SK-N-SH (cell line): ENCODE measurements around the gene ZNF441. TPM values are rescaled to one million over a fixed set of nuclear protein-coding genes. Genes with fewer than 3 reads are reported as not detected.

Experiments used
- CTCF ChIA-PET: fragments of 300-600, 350-600 bp; formaldehyde crosslinking; extraction: SDS; loops from one replicate; lab custom pipeline; 2021; lab: Yijun Ruan, JAX
- POLR2A ChIA-PET: fragments of 350-600 bp; sonication (Branson Sonifier 250); formaldehyde crosslinking; extraction: SDS; loops from one replicate; lab custom pipeline; 2020; ENCODE audit warnings: antibody characterized with exemption, inconsistent platforms; lab: Yijun Ruan, JAX
- DNase-seq: peaks from one replicate; pipeline ENCODE4 v3.0.0; 2012
- H2AFZ ChIP-seq: fragments of 200-600 bp; sonication (generic); 2 replicates; pipeline ENCODE4 v1.8.1; 2016; ENCODE audit warnings: antibody characterized with exemption, mild to moderate bottlenecking, low read depth
- H3F3A ChIP-seq: fragments of 200-600 bp; sonication (generic); replicated peaks from 2 replicates; pipeline ENCODE3; 2016; ENCODE audit warnings: antibody characterized with exemption, mild to moderate bottlenecking; ENCODE audit not compliant: insufficient read depth
- H3K27ac ChIP-seq, 2 experiments: fragments of 200-500 bp in 1 of 2; fragments of 200-600 bp in 1 of 2; sonication (Bioruptor generic) in 1 of 2; sonication (generic), shearing (Covaris generic) in 1 of 2; 2 replicates each; pipeline versions ENCODE4 v1.5.1 to v1.6.1; 2014 to 2016; ENCODE audit warnings: low read depth in 2 of 2, inconsistent platforms in 1 of 2, low read length in 1 of 2, mild to moderate bottlenecking in 1 of 2, mixed read lengths in 1 of 2
- H3K27me3 ChIP-seq: fragments of 200-600 bp; sonication (generic), shearing (Covaris generic); 2 replicates; pipeline ENCODE4 v1.6.1; 2016; ENCODE audit warnings: mixed run types; ENCODE audit not compliant: insufficient read depth
- H3K36me3 ChIP-seq, 2 experiments: fragments of 200-500 bp in 1 of 2; fragments of 200-600 bp in 1 of 2; sonication (Bioruptor generic) in 1 of 2; sonication (generic) in 1 of 2; replicated peaks in 1 of 2; 2 replicates each; pipeline versions ENCODE3 to v1.5.1; 2014 to 2016; ENCODE audit warnings: low read length in 1 of 2, mild to moderate bottlenecking in 1 of 2; ENCODE audit not compliant: insufficient read depth in 2 of 2, control insufficient read depth in 1 of 2
- H3K4me1 ChIP-seq, 2 experiments: fragments of 200-500 bp in 1 of 2; fragments of 200-600 bp in 1 of 2; sonication (Bioruptor generic) in 1 of 2; sonication (generic), shearing (Covaris generic) in 1 of 2; 2 replicates each; pipeline versions ENCODE4 v1.5.1 to v1.6.1; 2014 to 2016; ENCODE audit warnings: low read depth in 1 of 2, low read length in 1 of 2, mixed run types in 1 of 2; ENCODE audit not compliant: insufficient read depth in 2 of 2, control insufficient read depth in 1 of 2
- H3K4me2 ChIP-seq: fragments of 200-600 bp; sonication (generic), shearing (Covaris generic); 2 replicates; pipeline ENCODE4 v1.6.1; 2017; ENCODE audit warnings: mixed run types
- H3K4me3 ChIP-seq, 2 experiments: fragments of 200-500 bp in 1 of 2; fragments of 200-600 bp in 1 of 2; sonication (Bioruptor generic) in 1 of 2; sonication (generic), shearing (Covaris generic) in 1 of 2; 2 replicates each; pipeline versions ENCODE4 v1.5.1 to v1.8.1; 2014 to 2016; ENCODE audit warnings: low read depth in 2 of 2, inconsistent platforms in 1 of 2, low read length in 1 of 2, mild to moderate bottlenecking in 1 of 2, mixed read lengths in 1 of 2, moderate library complexity in 1 of 2
- H3K79me2 ChIP-seq: fragments of 200-600 bp; sonication (generic); 2 replicates; pipeline ENCODE4 v1.8.1; 2017; ENCODE audit warnings: mild to moderate bottlenecking; ENCODE audit not compliant: insufficient read depth
- H3K9ac ChIP-seq: fragments of 200-600 bp; sonication (generic); 2 replicates; pipeline ENCODE4 v1.6.1; 2017; ENCODE audit warnings: mixed run types
- H3K9me2 ChIP-seq: fragments of 200-600 bp; sonication (generic); 2 replicates; pipeline ENCODE4 v1.6.1; 2017; ENCODE audit warnings: mixed run types
- H3K9me3 ChIP-seq: fragments of 200-600 bp; sonication (generic); 2 replicates; pipeline ENCODE4 v1.6.1; 2017; ENCODE audit warnings: mixed run types, mild to moderate bottlenecking, moderate library complexity
- H4K20me1 ChIP-seq: fragments of 200-600 bp; sonication (generic); 2 replicates; pipeline ENCODE4 v1.6.1; 2017; ENCODE audit warnings: mild to moderate bottlenecking, mixed run types; ENCODE audit not compliant: insufficient read depth
- CHD2 ChIP-seq: fragments of 150-350 bp; IDR thresholded peaks from 2 replicates; pipeline ENCODE4 v1.6.1; 2018; ENCODE audit warnings: low read length; ENCODE audit not compliant: partially characterized antibody
- ELF1 ChIP-seq: IDR thresholded peaks from 2 replicates; pipeline ENCODE4 v1.4.0; 2012
- FOSL2 ChIP-seq: IDR thresholded peaks from 2 replicates; pipeline ENCODE4 v1.4.0; 2012; ENCODE audit warnings: low read depth, mild to moderate bottlenecking, moderate library complexity, borderline replicate concordance
- GABPA ChIP-seq: IDR thresholded peaks from 2 replicates; pipeline ENCODE4 v1.4.0; 2012; ENCODE audit warnings: low read depth, mild to moderate bottlenecking
- GATA2 ChIP-seq: sonication (generic); formaldehyde crosslinking; IDR thresholded peaks from 2 replicates; pipeline ENCODE4 v1.5.0; 2020; ENCODE audit warnings: mild to moderate bottlenecking, missing genetic modification reagents
- IRF3 ChIP-seq: fragments of 150-350 bp; IDR thresholded peaks from 2 replicates; pipeline ENCODE4 v1.6.1; 2016; ENCODE audit warnings: mild to moderate bottlenecking, low read depth, low read length
- MAX ChIP-seq: IDR thresholded peaks from 2 replicates; pipeline ENCODE4 v1.4.0; 2012; ENCODE audit warnings: low read depth
- MXI1 ChIP-seq: IDR thresholded peaks from 2 replicates; pipeline ENCODE4 v1.6.1; 2012; ENCODE audit warnings: mild to moderate bottlenecking, low read depth, low read length, improper control_type of control experiment
- NRF1 ChIP-seq: IDR thresholded peaks from 2 replicates; pipeline ENCODE4 v1.6.1; 2012; ENCODE audit warnings: low read depth, mild to moderate bottlenecking, low read length
- PBX3 ChIP-seq: IDR thresholded peaks from 2 replicates; pipeline ENCODE4; 2012
- POLR2AphosphoS5 ChIP-seq: IDR thresholded peaks from 2 replicates; pipeline ENCODE4 v1.6.1; 2012; ENCODE audit warnings: low read depth, low read length
- RAD21 ChIP-seq: IDR thresholded peaks from 2 replicates; pipeline ENCODE4 v1.6.1; 2012; ENCODE audit warnings: mild to moderate bottlenecking, low read length
- RCOR1 ChIP-seq: fragments of 150-350 bp; IDR thresholded peaks from 2 replicates; pipeline ENCODE4 v1.6.1; 2017; ENCODE audit warnings: antibody characterized with exemption, low read length
- RFX5 ChIP-seq: IDR thresholded peaks from 2 replicates; pipeline ENCODE4 v1.6.1; 2012; ENCODE audit warnings: mild to moderate bottlenecking, improper control_type of control experiment, low read length
- TEAD4 ChIP-seq: IDR thresholded peaks from 2 replicates; pipeline ENCODE4 v1.4.0; 2012; ENCODE audit warnings: mild to moderate bottlenecking, borderline replicate concordance; ENCODE audit not compliant: insufficient read depth
- USF1 ChIP-seq: IDR thresholded peaks from 2 replicates; pipeline ENCODE4 v1.4.0; 2012; ENCODE audit warnings: low read depth, borderline replicate concordance
- WGBS: methylation state at CpG from one replicate; pipeline ENCODE4 v1.1.6; 2017; ENCODE audit warnings: low lambda C conversion rate; 5-methylcytosine and 5-hydroxymethylcytosine counted together
- polyA plus RNA-seq, 3 experiments: library from polyadenylated mRNA; depleted of rRNA; stranded (reverse); fragments of >200 nt; gene quantifications; 2 replicates each; pipeline ENCODE4 v1.2.3, GENCODE V29; 2012
- TF ChIP-seq, protein P1 (sequence below): IDR thresholded peaks from 2 replicates; pipeline ENCODE4 v1.6.1; 2012; ENCODE audit warnings: mild to moderate bottlenecking, low read depth, low read length, moderate library complexity

The ZNF441 gene
- polyA plus RNA-seq, 1 of the 3 experiments (the other 2 are of a cell fraction), result 3.2 TPM

GRCh38 chr19:11737964-11738745 is 28.6 kb upstream of the ZNF441 start:
- H3K9me2 ChIP-seq, result no peaks in the 10 kb centered on the region
- H2AFZ ChIP-seq, result peak overlapping the region; percentile 94
- peaks cover 9 to 13% of the 10 kb centered on the region in 2 experiments; a peak in 2 of 4 replicates for H3K4me1 ChIP-seq
- H3K4me3 ChIP-seq, result peak overlapping the region; percentile 82 to 89
- ChIA-PET POLR2A (no interaction called here), CTCF (interaction anchor here (1.4 to 3.0 kb wide), 6 partner anchors 19 to 59 kb away, joined by 4 to 19 read pairs (median 6); no protein-coding TSS in a partner anchor)
- TF ChIP-seq GATA2 (peak; percentile 55), FOSL2 (no peak)
- peaks cover 53% of the 10 kb centered on the region for H3K79me2 ChIP-seq
- no peaks in the 10 kb centered on the region for H3K9me3 ChIP-seq
- peak overlapping the region; percentile 87 for H3K9ac ChIP-seq
- WGBS, result under 1% methylated on average over 19 of the region's 52 CpGs
- DNase-seq, result peak; percentile 71
- H3K27me3 ChIP-seq, result no peaks in the 10 kb centered on the region
- no peaks in the 10 kb centered on the region for H3F3A ChIP-seq
- no peaks in the 10 kb centered on the region for H4K20me1 ChIP-seq
- H3K4me2 ChIP-seq, result peak overlapping the region; percentile 90
- peaks cover 0 to 12% of the 10 kb centered on the region in 2 experiments for H3K36me3 ChIP-seq
- peak overlapping the region; percentile 63 to 80 for H3K27ac ChIP-seq

DNA sequence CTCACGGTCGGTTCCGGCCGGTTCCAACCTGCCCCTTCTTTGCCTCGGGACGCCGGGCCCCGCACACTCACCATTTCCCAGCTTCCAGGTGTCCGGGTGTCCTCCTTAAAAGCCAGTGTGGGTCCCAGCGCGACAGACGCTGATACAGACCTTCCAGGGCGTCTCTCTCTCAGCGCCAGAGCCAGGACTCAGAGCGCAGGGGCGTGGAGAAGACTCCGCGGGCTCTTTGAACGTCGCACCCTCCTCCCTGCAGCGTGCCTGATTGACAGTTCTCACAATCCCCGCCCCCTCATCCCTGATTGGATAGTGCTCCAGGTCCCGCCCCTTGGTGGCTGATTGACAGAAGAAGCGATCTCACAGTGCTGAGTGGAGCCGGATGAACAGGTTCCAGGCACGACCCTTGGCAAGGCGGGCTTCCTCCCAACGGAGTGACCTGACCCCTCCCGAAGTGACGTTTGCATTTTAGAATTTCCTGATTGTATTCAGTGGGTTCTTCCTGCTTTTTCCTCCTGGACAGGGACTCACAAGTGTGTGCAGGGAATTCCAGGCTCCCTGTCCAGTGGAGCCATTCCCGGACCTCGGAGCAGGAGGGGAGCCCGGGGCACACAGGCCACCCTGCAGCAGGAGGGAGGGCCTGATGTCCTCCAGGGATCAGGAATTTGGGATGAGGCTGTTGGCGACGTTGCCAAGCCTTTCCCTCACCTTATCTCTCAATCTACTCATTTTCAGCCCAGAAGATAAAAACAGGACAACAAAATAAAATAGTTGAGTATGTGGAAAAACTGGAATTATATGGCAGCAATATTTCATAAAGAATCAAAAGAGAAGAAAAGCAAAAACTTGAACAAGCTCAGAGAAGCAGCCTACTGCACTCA is 27.8 kb upstream of the ZNF441 start, which contains the start of gene ZNF823:
Gene ZNF823, minus strand, starts transcription at position 201 of the 875 bp plus-strand sequence. Its CDS starts 127 bp downstream, at position 74.
- ChIA-PET CTCF (interaction anchor here (1.4 to 2.2 kb wide), 4 partner anchors 38 to 58 kb away, joined by 4 to 13 read pairs (median 6); no protein-coding TSS in a partner anchor), POLR2A (no interaction called here)
- H3K27me3 ChIP-seq, result no peaks in the 10 kb centered on the region
- H3K9ac ChIP-seq, result peak within 1 kb of the TSS; percentile 87
- H3K4me1 ChIP-seq, result peaks cover 9 to 13% of the 10 kb centered on the region in 2 experiments; a peak in 2 of 4 replicates
- peak within 1 kb of the TSS; percentile 90 for H3K4me2 ChIP-seq
- no peaks in the 10 kb centered on the region for H3K9me3 ChIP-seq
- H3K4me3 ChIP-seq, result peak within 1 kb of the TSS; percentile 82 to 89
- H3K27ac ChIP-seq, result peak within 1 kb of the TSS; percentile 63 to 94
- H3F3A ChIP-seq, result no peaks in the 10 kb centered on the region
- no peaks in the 10 kb centered on the region for H3K9me2 ChIP-seq
- H3K79me2 ChIP-seq, result peaks cover 45% of the 10 kb centered on the region
- H2AFZ ChIP-seq, result peak within 1 kb of the TSS; percentile 94
- DNase-seq, result peak; percentile 95
- H3K36me3 ChIP-seq, result peaks cover 0 to 8% of the 10 kb centered on the region in 2 experiments
- under 1% methylated on average over 13 of the region's 35 CpGs for WGBS
- H4K20me1 ChIP-seq, result no peaks in the 10 kb centered on the region
- peak; percentile 14; the same call in 1 of the 2 replicates for TF ChIP-seq RCOR1
- no peak for TF ChIP-seq USF1
- no peak for TF ChIP-seq TEAD4
- no peak for TF ChIP-seq RAD21
- peak; percentile 69 for TF ChIP-seq CHD2
- peak; percentile 93 for TF ChIP-seq POLR2AphosphoS5
- TF ChIP-seq GATA2, result peak; percentile 45; the same call in 1 of the 2 replicates
- peak; percentile 51 for TF ChIP-seq MAX
- peak; percentile 60 for TF ChIP-seq IRF3
- TF ChIP-seq PBX3, result peak; percentile 99
- peak; percentile 28; the same call in 1 of the 2 replicates for TF ChIP-seq NRF1
- TF ChIP-seq, protein P1, sequence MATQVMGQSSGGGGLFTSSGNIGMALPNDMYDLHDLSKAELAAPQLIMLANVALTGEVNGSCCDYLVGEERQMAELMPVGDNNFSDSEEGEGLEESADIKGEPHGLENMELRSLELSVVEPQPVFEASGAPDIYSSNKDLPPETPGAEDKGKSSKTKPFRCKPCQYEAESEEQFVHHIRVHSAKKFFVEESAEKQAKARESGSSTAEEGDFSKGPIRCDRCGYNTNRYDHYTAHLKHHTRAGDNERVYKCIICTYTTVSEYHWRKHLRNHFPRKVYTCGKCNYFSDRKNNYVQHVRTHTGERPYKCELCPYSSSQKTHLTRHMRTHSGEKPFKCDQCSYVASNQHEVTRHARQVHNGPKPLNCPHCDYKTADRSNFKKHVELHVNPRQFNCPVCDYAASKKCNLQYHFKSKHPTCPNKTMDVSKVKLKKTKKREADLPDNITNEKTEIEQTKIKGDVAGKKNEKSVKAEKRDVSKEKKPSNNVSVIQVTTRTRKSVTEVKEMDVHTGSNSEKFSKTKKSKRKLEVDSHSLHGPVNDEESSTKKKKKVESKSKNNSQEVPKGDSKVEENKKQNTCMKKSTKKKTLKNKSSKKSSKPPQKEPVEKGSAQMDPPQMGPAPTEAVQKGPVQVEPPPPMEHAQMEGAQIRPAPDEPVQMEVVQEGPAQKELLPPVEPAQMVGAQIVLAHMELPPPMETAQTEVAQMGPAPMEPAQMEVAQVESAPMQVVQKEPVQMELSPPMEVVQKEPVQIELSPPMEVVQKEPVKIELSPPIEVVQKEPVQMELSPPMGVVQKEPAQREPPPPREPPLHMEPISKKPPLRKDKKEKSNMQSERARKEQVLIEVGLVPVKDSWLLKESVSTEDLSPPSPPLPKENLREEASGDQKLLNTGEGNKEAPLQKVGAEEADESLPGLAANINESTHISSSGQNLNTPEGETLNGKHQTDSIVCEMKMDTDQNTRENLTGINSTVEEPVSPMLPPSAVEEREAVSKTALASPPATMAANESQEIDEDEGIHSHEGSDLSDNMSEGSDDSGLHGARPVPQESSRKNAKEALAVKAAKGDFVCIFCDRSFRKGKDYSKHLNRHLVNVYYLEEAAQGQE, result peak; percentile 45; the same call in 1 of the 2 replicates
- peak; percentile 82; the same call in 1 of the 2 replicates for TF ChIP-seq MXI1
- no peak for TF ChIP-seq RFX5
- peak; percentile 89 for TF ChIP-seq ELF1
- TF ChIP-seq GABPA, result peak; percentile 86
